GM19468 (cell line): ENCODE data around the gene IGSF3.
A peak's percentile ranks its signal among the peaks of the same experiment; 100 is the strongest.
"Not testable (repeated sequence)": the region's sequence is repeated elsewhere in the genome, so short reads cannot be mapped to it uniquely, and the experiment has no call there.

ENCODE experiments used
- ATAC-seq: cut with Tn5 transposase; IDR thresholded peaks from one replicate; pipeline ENCODE4 v1.9.1; 2021; ENCODE audit warnings: mild to moderate bottlenecking, moderate library complexity, moderate number of reproducible peaks; ENCODE audit not compliant: unreplicated experiment; ENCODE audit errors: extremely low read depth

IGSF3 gene

GRCh38 chr1:116568662-116569380 is 98.7 kb downstream of the IGSF3 start:
- no peak for ATAC-seq

GRCh38 chr1:116567790-116568661 is 99.5 kb downstream of the IGSF3 start:
- no peak for ATAC-seq

GRCh38 chr1:116565222-116565621 is 102.3 kb downstream of the IGSF3 start:
- ATAC-seq, result no peak

DNA sequence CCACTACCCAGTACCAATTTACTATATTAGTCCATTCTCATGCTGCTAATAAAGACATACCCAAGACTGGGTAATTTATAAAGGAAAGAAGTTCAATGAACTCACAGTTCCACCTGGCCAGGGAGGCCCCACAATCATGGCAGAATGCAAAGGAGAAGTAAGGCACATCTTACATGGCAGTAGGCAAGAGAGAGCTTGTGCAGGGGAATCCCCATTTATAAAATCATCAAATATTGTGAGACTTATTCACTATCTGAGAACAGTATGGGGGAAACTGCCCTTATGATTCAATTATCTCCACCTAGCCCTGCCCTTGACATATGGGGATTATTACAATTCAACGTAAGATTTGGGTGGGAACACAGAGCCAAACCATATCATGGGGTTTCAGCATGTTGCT is 103.1 kb downstream of the IGSF3 start:
- no peak for ATAC-seq

DNA sequence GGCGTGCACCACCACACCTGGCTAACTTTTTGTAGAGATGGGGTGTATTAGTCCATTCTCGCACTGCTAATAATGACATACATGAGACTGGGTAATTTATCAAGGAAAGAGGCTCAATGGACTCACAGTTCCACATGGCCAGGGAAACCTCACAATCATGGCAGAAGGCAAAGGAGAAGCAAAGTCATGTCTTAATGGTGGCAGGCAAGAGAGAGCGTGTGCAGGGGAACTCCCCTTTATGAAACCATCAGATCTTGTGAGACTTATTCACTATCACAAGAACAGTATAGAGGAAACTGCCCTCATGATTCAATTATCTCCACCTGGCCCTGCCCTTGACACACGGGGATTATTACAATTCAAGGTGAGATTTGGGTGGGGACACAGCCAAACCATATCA is 105.1 kb downstream of the IGSF3 start:
- ATAC-seq, result not testable (repeated sequence)

DNA sequence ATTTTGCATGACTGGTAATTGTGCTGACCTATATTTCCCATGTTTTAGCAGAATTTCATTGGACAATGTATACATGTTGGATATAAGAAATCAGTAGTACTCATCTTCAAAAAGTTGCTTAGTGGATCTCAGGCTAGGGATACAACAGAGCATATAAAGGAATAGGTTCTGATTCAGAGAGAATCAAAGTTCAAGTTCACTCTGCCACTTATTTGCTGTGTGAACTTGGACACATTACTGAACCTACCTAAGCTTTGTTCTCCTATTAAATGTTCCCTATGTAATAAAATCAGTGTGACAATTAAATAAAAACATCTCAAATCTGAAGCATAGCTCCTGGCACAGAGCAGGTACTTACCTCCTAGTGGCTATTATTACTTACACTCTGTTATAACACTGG is 106.0 kb downstream of the IGSF3 start:
- no peak for ATAC-seq

GRCh38 chr1:116560704-116561490 is 106.6 kb downstream of the IGSF3 start:
- no peak for ATAC-seq

GRCh38 chr1:116559304-116559761 is 108.2 kb downstream of the IGSF3 start:
- peak; percentile 29 for ATAC-seq

GRCh38 chr1:116558571-116558970 is 109.0 kb downstream of the IGSF3 start:
- no peak for ATAC-seq

DNA sequence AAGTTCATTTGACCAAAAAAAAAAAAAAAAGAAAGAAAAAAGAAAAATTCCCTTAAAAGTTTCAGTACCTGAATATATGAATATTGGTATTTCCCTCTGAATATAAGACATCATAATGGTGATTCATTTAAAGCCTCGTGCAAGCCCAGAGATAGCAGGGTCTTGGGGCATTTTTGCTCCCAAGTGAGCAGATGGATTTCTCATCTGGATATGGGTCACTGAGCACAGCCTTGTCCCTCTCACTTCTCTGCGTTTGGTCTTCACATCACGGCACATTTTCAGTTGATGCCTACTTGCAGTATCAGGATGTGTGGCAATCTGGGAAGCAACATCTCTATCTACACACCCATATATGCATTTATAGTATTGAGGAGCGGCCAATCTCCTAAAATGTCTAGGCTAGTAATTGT is 109.4 kb downstream of the IGSF3 start:
- no peak for ATAC-seq

- ATAC-seq, result no peak
Observed at GRCh38 chr1:116557323-116557878, 110.1 kb downstream of the IGSF3 start.

- ATAC-seq, result peak; percentile 19
Observed at GRCh38 chr1:116556289-116557006, 111.1 kb downstream of the IGSF3 start.

DNA sequence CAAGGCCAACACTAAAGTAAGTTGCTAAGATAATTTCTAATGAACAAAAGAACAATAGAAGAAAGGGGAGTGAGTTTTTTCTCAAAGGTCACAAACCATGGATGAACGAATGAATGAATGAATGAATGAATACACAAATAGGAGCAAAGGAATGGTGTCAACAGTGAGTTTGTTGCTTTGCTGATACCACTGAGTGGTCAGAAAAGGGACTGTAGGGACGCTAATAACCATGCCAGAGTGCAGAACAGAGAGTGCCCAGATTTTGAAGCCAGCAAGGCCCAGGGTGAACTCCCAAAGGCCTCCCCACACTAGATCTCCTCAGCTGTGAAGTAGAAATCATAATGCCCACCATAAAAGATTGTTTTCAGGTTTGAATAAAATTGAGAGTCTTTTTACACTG is 112.6 kb downstream of the IGSF3 start:
- no peak for ATAC-seq

GRCh38 chr1:116553386-116554115 is 114.0 kb downstream of the IGSF3 start:
- no peak for ATAC-seq

DNA sequence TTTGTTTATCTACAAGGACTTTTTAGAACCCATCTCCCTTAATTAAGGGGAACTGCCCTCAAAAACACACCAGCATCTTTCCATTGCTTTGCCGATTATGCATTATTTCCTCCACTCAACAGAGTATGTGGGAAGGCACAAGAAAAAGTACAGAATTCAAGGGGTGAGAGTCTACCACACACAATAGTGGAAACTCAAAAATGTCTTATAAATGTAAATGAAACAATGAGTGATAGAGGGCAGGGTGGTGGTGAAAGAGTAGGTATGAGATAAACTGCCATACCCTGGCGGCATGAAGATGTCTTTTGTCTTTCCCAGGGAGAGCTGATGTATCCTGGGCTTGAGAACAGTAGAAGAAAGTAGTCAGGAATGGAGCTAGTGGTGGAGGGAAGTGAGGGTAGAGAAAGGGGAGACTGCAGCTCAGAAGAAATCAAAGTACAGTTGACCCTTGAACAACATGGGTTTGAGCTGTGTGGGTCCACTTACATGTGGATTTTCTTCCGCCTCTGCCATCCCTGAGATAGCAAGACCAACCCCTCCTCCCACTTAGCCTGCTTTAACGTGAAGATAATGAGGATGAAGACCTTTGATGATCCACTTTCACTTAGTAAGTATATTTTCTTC is 121.1 kb downstream of the IGSF3 start:
- no peak for ATAC-seq

- ATAC-seq, result no peak
Observed at GRCh38 chr1:116545359-116545705, 122.2 kb downstream of the IGSF3 start.

DNA sequence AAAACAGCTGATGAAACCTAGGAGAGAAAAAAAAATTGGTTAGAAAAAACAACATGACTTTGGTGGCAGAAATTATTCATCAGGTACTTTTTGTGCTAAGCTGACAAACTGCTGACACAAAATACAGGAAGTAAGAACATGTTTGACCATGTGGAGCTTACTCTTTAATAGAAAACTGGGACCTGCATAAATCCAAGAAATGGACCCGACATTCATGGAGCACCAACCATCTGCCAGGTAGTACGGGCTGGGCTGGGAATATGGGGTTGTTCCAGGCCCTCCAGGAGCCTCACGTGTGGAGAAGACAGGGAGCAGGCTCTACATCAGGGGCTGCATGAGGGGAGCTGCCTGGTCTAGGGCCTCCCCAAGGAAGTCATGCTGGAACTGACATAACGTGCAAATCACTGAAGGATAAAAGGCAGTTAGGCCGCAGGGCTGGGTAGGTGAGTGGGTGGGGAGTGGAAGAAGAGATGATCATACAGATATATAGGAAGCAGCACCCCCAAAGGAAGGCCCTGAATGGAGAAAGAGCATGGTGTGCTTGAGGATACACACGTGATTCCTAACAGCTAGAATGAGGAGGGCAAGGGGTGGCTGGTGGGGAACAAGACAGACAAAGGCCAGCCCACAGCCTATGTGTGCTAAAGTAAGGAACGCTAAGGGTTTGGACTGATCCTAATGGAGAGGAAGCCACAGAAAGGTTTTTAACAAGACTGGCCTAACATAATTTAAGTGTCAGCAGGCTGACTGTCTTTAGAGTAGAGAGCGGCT is 122.8 kb downstream of the IGSF3 start:
- no peak for ATAC-seq

GRCh38 chr1:116540088-116540487 is 127.4 kb downstream of the IGSF3 start:
- peak; percentile 27 for ATAC-seq
